Skeletal muscle cell (primary cell): ENCODE data around the gene STK33.

Source experiments
- DNase-seq: peaks from one replicate; pipeline ENCODE4 v3.0.0-alpha.2; 2010; ENCODE audit warnings: low read depth
- H3K4me3 ChIP-seq: 2 replicates; pipeline ENCODE4 v1.5.1; 2011; ENCODE audit warnings: low read depth, mild to moderate bottlenecking, control low read depth, low read length, moderate library complexity

Gene STK33

DNA sequence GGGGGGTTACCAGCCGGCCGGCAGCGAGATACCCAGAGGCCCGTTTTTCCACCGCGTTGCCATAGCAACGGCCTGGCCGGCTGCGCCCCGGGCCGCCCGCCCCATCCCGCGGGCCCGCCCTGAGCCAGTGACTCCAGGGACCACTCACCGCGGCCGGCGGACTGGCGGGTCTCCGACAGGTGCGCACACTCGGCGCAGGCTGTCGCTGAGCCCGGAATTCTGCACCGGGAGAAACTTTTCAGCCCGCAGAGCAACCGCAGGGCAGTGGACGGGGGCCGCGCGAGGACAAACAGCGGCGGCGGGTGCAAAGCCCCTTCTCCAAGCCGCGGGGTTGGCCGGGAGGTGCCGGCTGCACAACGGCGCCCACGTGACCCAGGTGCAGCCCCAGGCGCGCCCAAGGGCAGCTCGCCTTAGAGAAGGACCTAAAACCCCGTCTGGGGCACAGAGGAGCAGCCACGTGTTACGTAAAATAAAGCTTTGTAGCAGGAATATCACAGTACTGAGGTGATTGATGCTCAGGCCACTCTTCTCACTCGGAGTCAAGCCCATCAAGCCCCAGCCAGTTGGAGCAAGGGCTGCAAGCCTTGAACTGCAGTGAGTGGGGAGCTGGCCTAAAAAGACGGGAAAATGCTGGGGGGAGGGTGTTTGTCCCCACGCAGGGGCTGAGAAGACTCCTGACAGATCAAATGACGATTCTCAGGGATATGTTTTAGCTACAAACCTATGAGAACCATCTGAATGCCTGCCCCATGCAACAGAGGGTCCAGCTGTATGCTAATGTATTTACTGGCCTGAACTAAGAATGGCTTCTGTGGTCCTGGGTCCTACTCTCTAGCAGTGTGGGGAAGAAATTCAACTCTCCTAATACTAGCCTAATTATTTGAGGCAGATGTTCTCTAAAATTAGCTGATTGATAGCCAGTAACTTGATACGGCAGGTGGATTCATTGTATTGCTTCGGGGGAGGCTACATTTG lies at the start of gene STK33:
TSS of gene STK33 (minus strand) at position 294 of the 975 bp plus-strand sequence. CDS start 119,323 bp downstream, outside the sequence.
- no peak for DNase-seq
- peak within 1 kb of the TSS; percentile 69 for H3K4me3 ChIP-seq

DNA sequence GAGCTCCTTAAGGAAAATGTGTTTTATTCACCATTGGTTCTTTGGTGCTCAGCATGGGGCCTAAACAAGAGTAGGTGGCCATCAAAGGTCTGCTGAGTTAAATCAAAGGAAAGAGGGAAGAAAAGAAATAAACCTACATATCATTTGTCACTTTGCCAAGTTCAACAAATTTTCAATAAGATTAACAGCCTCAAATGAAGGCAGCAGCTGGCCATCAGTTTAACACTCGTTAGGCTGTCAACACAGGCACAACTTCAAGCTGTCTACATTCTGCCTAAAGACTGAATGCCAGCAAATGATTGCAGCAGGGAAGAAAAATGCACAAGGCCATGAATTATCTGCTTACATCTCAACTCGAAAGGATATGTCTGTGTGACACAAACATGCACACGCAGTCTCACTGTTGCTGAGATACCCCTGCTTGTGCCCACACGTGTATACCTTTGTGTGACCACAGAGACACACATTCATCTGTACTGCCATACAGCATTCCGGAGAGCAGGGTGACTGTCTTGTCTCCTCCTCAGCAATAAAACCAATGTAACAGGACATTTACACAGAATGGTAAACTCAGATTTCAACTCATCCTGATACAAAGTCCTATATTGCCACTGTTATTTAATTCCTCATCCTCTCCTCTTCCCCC lies 48.3 kb upstream of the STK33 start:
- H3K4me3 ChIP-seq, result no peak overlapping the region
- DNase-seq, result no peak

DNA sequence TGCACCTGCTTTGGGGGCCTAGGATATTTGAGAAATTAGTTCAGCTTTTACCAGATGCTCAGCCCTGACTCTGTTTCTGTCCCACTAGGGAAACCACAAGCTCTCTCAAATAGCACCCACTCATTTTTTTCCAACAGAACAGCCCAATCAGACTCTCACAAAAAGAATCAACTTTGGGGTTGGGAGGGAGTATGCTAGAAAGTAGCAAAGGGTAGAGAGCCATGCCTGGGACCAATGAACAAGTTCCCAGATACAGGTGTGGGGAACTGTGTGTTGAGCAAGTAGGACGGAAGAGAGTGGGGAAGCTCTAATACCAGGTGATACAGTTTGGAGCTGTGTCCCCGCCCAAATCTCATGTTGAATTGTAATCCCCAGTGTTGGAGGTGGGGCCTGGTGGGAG lies 47.3 kb upstream of the STK33 start:
- DNase-seq, result no peak
- H3K4me3 ChIP-seq, result no peak overlapping the region

DNA sequence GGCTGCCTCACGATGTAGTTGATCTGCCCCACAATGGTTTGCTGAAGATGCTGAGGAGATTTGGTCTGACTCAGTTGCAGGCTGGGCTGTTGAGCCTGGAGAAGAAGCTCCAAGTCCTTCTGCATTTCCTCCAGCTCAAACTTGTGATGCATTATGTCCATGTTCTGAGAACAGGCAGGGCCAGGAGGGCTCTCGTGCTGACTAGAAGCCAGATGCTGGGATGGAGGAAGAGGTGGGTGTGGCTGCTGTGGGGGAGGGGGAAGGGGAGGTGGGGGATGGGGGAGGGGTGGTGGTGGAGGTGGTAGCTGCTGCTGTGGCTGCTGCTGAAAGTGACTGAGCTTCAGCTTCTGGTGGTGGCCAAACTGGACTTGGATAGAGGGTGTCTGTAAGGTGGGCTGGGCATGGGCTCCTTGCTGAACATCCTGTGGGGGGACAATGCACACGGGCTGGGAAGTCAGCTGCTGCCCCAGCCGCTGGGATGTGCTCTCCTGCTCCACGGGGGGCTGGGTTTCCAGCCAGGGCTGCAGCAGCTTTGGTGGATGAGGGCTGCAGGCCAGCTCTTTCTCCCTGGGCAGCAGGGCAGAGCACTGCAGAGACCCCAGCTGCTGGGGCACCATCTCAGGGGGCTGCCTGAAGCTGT lies 46.4 kb upstream of the STK33 start:
- no peak for DNase-seq
- H3K4me3 ChIP-seq, result no peak overlapping the region

DNA sequence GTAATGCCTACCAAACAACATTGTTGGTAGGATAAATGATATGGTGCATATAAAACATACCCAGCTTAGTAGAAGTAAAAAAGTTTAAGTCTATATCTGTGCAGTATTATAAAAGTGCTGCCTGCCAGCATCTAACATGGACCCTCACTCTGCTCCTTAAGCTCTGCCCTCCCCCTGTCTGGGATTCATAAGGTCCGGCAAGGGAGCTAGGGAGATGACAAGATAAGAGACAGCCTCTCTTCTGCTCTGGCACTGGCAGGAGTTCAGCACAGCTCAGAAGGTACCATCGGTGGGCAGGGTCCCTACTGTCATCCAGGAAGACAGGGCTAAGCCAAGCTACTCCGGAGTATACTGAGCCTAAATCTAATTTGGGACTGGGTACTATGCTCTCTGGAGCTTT lies 45.6 kb upstream of the STK33 start:
- H3K4me3 ChIP-seq, result no peak overlapping the region
- DNase-seq, result no peak

DNA sequence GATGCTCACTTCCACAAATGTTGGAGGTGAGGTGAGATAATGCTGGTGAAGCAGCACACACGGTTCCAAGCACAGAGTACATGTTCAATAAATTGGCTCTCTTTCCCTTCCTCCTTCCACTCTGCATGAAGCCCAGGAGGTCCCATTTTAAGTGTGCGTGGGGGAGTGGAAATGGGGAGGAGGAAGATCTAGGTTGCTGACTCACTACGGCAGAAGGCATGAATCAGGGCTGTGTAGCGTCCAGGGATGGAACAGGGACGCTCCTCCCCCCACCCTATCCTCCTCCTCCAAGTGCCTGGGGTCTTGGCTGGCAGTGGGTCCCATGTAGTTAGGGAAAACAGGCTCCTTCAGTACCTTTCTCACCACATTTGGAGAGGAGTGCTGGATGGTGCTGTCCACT lies 44.3 kb upstream of the STK33 start:
- DNase-seq, result no peak
- no peak overlapping the region for H3K4me3 ChIP-seq

DNA sequence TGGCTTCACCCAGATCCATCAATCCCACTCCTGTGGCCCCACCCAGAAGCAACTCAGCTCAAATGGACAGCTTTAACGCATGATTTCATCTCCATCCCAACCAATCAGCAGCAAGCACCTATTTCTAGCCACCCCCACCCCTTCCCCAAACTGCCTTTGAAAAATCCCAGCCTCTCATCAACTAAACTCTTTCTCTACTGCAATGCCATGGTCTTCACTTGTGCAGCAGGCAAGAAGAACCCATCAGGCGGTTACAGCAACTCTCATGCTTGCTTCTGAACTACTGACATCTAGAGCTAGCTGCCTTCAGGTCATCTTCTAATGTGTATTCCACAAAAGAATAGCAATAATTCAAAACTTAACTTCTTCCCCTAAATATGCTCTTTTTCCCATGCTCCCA lies 42.1 kb upstream of the STK33 start:
- DNase-seq, result no peak
- H3K4me3 ChIP-seq, result no peak overlapping the region

DNA sequence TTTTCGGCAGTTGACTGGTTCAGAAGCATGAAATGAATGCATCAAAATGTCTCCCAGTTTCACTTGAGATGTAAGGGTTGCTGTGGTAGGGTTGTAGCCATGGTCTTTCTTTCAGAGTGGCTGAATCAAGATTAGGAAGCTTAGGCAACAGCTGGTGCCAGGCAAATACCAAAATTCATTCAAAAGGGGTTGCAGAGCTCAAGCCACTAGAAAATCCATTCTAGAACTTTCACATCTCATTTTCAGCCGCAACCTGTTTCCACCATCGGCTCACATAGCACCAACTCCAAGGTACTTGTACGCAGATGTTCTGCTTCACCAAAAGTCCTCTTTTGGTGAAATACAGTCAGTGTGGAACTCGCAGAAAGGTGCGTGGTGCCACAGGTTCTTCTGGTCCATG lies 40.5 kb upstream of the STK33 start:
- H3K4me3 ChIP-seq, result no peak overlapping the region
- no peak for DNase-seq

DNA sequence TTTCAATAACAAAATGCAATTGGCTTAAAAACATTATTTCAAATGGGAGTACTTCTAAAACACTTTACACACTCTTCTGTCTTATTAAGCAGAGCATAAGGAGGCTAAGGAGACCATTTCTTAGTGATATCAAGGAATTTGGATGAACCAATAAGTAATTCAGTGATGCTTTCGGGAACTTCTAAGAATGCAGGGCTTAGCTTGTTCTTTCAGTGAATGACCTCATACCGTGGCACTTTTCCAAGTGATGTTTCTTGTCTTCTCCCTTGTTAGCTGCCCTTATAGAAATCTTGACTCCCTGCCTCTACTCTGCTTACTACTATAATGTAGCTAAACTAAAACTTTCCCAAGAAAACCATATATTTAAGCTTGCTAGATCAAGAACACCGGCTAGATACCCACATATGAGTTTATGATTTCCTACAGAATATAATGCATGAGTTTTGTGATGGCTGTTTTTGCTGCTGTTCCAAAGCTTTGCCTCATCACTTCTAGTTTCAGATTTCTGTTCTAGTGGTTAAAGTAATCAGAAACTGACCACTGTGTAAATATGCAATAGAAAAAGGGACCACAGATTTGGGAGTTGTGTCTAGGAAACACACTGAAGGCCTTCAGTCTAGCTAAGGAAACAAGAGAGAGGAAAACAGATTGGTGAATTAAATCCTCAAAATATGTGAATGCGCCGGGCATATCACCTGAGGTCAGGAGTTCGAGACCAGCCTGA lies 37.5 kb upstream of the STK33 start:
- peak; percentile 85 for DNase-seq

DNA sequence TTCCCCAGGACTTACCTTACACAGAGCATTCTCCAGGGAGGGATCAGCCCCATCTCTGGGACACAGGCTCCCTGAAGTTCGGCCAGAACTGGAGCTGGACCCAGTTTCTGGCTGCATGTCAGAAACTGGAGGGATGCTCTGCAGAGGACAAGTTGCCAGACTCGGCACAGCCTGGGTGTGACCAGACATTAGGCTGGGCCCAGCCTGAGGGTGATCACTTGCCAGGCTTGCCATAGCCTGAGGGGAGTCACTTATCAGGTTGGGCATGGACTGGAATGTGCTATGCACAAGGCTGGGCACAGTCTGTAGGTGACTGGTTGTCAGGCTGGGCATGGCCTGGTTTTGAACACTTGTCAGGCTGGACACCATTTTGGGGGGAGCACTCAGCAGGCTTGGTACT lies 30.7 kb upstream of the STK33 start:
- no peak overlapping the region for H3K4me3 ChIP-seq
- DNase-seq, result no peak

More for the DNA sequence above, 37.5 kb upstream of the STK33 start:
- H3K4me3 ChIP-seq, result no peak overlapping the region

DNA sequence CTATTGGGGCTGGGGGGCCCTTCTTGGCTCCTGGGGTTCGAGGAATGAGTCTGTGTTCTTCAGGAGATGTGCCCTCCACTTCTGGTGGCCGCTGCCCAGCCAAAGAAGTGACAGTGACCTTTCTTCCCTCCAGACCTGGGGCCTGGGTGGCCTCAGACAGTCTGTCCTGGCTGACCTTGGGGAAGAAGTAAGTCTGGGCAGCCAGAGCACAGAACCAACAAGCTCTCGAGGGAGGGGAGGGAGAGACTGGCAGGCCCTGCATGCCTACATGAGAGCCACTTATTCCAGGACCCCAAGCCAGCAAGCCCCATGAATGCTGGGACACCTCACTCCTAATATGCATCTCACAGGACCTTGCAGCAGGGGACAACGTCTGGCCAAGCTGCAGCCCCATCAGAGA lies 27.1 kb upstream of the STK33 start:
- no peak overlapping the region for H3K4me3 ChIP-seq
- no peak for DNase-seq

DNA sequence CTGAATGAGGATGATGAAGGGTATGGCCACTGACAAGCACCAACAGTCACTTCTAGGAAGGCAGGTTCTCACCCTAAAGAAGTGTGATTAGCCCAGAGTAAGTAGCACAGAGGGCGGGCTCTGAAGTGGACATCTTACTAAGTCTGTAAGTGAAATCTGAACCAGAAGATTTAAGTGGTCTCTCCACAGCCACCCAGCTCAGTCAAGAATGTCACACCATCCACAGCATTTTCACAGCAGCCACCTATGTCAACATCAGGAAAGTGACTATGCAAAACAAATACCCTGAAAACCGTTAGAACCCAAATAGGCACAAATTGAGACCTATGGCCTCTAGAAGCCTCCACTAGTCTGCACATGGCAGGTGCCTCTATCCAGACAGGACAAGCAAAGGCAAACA lies 23.0 kb upstream of the STK33 start:
- DNase-seq, result no peak
- H3K4me3 ChIP-seq, result no peak overlapping the region

DNA sequence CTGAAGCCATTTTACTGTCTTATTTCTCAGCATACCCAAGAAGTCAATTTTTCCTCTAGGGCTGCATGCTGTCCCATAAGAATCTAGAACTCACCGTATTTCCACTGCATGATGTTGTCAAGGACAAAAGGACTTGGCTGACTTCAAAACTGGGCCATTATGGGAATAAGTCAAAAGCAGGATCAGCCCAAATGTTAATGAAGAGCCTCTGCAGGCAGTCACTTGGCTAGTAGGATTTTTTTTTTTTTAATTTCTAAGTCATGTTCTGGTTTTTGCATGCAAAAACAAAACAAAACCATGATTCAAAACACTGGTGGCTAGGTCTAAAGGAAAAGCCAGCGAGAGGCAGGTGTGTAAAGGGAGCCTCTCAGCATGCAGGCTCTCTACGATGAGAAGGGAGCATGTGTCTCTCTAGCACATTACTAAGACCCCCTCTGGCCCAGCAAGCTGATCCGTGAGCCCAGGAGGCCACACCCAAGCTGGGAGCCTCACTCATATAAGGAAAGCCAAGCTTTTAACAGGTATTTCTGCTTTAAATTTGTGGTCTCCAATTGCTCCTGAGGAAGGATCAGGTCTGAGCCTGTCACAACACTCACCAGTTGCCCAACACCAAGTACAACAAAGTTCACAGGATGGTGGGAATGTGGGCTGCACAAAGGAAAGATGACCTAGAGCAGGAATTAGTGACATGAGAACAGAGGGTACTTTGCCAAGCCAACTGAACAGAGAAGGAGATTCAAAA lies 21.4 kb upstream of the STK33 start:
- no peak overlapping the region for H3K4me3 ChIP-seq
- DNase-seq, result no peak

DNA sequence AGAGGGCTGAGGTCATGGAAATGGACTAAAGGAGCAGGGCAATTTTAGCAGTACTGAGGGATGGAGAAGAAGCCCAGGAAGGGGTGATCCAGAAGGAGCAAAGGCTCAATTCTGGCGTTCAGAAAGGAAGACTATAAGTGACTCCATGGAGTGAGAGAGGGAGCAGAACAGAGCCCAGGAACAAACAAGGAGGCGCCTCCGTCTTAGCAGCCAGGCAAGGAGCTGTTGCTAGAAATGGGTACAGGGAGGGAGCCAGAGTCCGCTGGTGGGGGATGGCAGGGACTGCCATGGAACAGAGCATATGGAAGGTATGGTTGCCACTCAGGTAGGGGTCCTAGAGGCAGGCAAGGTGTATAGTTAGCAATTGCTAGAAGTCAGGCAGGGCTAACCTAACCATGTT lies 20.5 kb upstream of the STK33 start:
- H3K4me3 ChIP-seq, result no peak overlapping the region
- DNase-seq, result no peak

DNA sequence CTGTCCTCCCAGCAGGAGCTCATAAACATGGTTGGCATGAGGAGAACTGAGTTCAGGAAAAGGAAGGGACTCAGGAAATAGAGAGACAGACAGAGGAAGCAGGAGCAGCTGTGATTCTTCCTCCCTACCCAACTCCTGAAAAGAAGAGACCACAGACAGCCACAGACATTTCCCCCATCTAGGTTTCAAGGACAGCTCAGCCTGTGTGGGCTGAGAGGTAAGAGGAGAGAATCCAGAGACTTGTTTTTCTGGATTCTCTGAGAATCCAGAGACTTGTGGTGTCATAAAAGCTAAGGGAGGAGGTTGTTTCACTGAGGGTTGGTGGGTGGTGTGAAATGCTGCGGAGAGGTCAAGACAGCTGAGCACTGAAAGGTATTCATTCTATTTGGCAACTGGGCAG lies 19.0 kb upstream of the STK33 start:
- peak; percentile 27 for DNase-seq
- H3K4me3 ChIP-seq, result no peak overlapping the region

DNA sequence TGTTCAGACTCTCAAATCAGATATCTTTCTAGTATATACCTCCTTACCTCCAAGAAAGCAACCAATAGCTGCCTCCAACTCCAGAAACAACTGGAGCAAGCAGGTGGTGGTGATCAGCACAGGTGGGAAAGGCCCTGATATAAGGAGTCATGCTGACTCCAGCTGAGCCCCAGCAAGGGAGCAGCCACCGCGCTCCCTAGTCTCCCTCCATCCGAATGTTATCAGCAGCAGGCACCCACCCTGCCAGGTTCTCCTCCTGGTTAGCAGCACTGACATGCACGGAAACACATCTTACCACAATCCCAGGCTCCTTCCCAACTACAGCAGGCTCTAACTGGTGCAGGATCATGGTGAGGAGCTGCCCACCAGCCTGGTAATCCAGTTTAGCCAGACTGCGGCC lies 18.5 kb upstream of the STK33 start:
- no peak for DNase-seq
- no peak overlapping the region for H3K4me3 ChIP-seq

DNA sequence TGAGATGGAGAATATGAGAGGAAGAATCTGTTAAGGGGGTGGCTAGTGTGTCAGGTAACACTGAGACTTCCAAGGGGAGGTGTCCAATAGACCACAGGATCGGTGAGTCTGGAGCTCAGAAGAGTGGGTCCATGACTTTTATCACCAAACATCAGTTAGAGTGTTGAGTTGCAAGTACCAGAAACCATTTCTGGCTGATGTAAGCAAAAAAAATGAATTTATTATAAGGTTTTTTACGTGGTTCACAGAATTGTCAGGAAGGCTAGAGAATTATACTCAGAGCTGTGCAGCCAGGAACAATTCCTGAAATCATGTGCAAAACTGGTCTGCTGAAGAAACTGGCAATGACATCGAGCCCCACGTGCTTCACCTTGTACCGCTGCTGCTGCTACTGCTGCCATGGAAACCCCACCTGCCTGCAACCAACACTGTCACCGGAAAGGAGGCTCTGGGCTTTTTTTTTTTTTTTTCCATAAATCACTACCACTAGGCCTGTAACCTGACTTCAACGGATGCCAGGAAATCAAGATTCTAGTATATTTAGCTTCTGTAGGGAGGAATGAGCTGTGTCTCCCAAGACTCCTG lies 16.6 kb upstream of the STK33 start:
- no peak for DNase-seq
- H3K4me3 ChIP-seq, result no peak overlapping the region

DNA sequence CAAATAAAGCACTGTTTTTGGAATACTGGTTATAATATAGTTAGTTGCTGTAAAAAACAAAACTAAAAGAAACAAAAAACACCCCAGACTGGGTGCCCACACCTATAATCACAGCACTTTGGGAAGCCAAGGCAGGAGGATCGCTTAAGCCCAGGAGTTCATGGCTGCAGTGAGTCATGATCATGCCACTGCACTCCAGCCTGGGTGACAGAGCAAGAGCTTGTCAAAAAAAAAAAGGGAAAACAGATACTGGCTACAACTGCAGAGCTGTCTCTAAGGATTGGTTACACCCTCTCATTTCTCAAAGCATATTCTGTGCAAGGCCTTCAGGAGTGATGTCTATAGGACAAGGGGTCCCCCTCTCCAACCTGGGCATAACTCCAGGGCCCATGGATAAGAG lies 14.6 kb upstream of the STK33 start:
- DNase-seq, result peak; percentile 8
- H3K4me3 ChIP-seq, result no peak overlapping the region
